Activated CD4-positive, CD25-positive, alpha-beta regulatory T cell treated with anti-CD3 and anti-CD28 coated beads, Interleukin-2, amount 50 U/mL, for 72 hours (primary cell): ENCODE results near the gene DNAH10.

Source experiments
- DNase-seq: peaks from one replicate; pipeline ENCODE4 v3.0.0; 2021

The DNAH10 gene

DNA sequence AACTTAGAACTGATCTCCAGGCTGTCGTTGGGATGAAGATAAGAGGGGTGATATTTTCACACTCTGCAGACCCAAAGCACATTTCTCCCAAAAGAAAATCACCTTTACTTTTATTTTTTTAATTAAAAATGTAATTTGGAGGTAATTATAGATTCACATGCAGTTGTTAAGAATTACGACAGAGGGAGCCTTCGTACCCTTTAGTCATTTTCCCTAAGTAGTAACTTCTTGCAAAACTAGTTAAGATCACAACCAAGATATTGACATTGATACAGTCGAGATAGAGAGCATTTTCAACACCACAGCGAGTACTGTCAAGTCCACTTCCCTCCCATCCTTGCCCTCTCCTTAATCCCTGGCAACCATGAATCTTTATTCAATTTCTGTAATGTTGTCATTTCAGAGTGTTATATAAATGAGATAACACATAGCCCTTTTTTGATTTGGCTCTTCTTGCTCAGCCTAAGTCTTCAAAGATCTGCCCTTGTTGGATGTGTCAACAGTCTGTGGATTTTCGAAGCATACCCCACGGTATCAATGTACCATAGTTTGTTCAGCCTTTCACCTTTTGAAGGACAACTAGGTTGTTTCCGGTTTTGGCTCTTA lies 39.6 kb downstream of the DNAH10 start:
- DNase-seq: no peak

DNA sequence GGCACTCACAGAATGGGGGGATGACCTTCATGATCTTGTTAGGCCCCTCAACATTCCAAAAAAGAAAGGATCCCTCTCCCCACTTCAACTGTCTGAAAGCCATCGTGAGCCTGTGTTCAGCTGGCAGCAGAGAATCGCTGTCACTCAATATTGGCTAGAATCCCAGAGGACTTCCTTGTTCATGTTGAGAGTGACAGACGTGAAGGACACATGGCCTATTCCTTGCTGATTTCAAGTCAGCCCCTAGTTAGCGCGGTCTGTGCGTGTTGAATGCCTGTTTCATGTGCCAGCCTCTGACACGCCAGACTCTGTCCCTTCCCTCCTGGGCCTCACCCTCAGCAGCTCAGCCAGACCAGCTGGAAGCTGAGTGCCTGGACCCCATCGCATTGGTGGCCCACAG lies 43.1 kb downstream of the DNAH10 start:
- no peak for DNase-seq

DNA sequence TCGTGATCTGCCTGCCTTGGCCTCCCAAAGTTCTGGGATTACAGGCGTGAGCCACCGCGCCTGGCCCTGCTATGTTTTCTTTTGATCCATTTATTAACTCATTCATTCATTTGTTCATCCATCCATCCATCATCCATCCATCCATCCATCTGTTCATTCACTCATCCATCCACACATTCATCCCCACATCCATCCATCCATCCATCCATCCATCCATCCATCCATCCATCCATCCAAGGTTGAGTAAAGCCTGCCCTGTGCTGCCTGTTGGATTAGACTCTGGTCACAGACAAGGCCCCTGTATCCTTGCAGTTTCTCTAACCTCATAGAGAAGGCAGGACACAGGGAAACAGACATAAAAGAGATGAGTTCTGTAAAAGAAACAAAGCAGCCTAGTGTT lies 44.9 kb downstream of the DNAH10 start:
- no peak for DNase-seq

GRCh38 chr12:123807670-123808069 lies 45.6 kb downstream of the DNAH10 start:
- no peak for DNase-seq

DNA sequence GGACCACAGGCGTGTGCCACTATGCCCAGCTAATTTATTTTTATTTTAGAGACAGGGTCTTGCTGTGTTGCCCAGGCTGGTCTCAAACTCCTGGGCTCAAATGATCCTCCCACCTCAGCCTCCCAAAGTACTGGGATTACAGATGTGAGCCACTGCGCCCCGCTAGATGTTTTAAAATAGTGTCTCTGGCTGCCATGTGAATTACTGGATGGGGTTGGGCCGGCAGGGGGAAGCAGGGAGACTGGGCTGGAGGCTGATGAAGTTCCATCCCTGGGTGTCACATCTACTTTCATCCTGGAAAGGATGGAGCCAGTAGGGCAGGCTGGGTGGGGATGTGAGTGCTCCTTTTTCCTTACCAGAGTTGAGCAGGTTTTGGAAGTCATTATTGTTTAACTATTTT lies 46.1 kb downstream of the DNAH10 start:
- DNase-seq: no peak

GRCh38 chr12:123813349-123813748 lies 51.2 kb downstream of the DNAH10 start:
- no peak for DNase-seq

DNA sequence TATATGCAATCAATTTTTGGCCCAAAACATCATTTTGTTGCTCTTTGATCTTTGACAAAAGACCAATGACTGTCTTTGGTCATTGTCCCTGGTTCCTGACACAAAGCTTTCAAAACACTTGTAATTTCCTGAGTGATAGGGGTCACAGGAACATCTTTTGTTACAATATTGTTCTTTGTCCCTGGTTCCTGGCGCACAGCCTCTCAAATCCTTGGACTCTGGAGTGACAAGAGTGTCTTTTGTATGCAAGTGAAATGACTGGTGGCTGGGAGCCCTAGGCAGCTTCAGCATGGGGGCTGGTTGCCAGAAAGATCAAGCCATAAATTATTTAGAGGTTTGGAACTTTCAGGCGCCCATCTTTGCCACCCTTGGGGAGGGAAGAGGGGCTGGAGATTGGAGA lies 53.9 kb downstream of the DNAH10 start:
- no peak for DNase-seq

- no peak for DNase-seq
Observed at GRCh38 chr12:123816896-123817537, 54.9 kb downstream of the DNAH10 start.

DNA sequence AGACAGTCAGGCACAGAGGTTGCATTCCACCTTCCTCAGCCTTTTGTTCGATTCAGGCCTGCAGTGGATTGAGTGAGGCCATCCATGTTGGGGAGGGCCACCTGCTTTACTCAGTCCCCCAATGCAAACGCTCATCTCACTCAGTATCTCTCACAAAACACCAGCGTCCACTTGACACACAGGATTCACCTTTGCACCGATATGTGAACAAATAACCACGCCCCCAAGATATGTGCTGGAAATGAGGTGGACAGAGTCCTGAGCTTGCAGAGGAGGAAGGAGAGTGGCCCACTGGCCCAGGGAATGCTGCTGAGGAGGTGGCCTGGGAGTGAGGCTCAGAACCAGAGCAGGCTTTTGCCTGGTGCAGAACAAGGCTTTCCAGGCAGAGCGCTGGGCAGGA lies 60.7 kb downstream of the DNAH10 start:
- no peak for DNase-seq

DNA sequence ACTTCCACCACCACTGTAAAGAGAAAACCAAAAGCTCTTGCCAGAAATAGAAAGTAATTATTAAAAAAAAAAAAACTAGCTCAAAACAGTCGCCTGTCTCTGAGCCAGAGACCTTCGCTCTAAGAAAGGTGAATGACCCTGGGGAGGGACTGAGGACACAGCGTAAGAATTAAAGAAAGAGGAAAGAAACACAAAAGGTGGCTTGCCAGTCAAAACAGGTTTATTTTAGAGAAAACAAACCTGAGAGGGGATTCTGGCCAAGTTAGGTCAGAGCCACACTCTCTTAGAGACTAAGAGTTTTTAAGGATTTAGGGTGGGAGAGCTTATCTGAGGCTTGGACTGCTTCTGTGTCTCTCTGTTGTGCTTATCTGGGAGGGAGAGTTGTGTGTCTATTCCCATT lies 66.0 kb downstream of the DNAH10 start:
- no peak for DNase-seq

DNA sequence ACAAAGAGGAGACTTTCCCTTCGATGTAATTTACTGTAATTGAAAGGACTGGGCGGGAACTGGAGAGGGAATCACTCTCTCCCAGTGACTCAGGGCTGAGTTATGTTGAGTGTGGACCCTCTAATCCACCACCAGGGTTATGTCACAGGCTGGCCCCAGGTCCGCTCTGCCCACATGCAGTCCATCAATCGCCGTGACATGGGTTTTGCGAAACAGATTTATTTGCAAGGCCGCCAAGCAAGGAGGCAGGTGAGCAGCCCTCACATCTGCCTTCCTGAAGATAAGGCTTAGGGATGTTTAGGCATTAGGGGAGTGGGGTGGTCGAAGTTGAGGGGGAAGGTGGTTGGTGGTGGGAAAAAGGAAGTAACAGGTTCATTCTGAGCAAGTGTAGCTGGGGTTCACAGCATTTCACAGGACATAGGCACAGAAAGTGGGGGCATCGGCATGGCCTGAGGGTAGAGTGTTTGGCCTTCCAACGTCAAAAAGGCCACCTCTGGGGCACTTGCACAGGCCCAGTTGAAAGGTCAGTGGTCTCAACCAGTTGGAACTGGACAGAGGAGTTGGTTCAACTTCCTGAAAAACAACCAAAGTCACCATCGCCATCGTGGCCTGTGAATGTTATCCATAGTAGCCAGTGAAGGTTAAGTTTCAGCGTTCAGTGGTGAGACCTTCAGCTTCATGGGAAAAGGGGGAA lies 66.9 kb downstream of the DNAH10 start:
- DNase-seq: no peak

DNA sequence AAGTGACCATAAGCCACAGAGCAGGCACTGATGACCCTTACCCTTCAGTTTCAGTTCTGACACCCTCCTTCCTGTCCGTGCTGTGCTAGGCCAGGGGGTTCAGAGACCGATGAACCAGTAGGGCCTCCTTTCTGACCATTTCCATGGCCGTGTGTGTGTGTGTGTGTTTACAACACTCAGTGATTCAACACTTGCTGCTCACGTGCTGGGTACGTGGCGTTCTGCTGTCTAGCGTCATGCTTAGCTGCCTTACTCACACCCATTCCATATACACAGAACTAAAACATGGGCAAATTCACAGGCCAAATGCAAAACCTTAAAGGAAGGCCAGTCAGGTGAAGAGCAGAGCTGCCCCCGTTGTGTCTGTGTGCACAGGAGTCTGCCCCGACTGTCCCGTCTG lies 67.5 kb downstream of the DNAH10 start:
- DNase-seq: no peak

DNA sequence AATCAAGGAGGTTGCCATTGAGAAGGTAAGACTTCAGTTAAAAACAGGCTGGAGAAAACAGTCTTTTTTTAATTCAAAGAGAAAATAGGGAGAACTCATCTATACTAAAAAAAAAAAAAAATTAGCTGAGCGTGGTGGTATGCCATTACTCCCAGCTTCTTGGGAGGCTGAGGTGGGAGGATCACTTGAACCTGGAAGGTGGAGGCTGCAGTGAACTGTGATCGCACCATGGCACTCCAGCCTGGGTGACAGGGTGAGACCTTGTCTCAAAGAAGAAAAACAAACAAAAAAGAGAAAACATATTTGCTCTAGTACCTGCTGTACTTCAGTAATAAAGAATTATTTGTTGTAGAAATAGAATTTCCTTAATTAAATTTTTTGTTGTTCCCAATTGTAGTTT lies 68.6 kb downstream of the DNAH10 start:
- DNase-seq: no peak

DNA sequence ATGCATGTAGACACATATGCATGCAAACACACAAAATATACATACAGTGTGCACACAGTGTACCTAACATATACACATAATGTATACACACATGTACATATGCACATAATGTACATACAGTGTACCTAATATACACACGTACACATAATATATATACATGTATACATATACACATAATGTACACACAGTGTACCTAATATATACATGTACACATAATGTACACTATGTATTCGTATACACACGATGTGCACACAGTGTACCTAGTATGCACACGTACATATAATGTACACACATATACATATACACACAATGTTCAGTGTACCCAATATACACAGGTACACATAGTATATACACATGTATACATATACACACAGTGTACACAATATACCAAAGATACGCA lies 70.0 kb downstream of the DNAH10 start:
- DNase-seq: no peak

GRCh38 chr12:123833830-123834229 lies 71.7 kb downstream of the DNAH10 start:
- no peak for DNase-seq

DNA sequence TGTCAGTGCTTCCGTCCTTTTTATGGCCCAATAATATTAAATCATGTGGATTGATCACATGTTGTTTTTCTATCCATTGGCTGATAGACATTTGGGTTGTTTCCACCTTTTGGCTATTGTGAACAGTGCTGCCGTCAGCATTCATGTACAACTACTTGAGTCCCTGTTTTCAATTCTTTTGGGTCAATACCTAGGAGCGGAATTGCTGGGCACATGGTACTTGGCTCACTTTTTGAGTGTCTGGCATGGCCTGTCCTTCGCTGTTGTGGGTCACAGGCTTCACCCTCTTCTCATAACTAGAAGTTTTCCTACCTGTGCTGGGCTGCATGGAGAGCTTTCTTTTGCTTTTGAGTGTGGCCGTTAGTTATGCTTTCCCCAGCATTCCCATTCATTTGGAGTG lies 72.7 kb downstream of the DNAH10 start:
- DNase-seq: no peak

DNA sequence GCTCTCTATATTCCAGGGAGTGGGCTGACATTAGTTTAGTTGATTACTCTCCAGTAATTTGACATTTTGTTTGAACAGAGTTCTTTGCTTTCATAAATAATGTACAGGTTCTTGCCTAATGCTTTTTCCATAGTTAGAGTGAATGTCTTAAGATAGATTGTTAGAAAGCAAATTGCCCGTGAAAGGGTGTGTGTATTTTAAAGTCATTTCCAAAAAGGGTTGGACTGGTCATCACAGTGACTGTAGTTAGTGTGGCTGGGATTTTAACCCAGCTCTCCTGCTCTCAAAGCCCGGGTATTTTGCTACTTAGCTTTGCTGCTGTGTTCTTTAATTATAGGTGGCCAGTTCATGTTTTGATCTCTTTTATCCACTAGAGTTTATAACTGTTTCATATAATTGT lies 74.2 kb downstream of the DNAH10 start:
- DNase-seq: no peak

- DNase-seq: no peak
Observed at GRCh38 chr12:123839826-123840225, 77.7 kb downstream of the DNAH10 start.

DNA sequence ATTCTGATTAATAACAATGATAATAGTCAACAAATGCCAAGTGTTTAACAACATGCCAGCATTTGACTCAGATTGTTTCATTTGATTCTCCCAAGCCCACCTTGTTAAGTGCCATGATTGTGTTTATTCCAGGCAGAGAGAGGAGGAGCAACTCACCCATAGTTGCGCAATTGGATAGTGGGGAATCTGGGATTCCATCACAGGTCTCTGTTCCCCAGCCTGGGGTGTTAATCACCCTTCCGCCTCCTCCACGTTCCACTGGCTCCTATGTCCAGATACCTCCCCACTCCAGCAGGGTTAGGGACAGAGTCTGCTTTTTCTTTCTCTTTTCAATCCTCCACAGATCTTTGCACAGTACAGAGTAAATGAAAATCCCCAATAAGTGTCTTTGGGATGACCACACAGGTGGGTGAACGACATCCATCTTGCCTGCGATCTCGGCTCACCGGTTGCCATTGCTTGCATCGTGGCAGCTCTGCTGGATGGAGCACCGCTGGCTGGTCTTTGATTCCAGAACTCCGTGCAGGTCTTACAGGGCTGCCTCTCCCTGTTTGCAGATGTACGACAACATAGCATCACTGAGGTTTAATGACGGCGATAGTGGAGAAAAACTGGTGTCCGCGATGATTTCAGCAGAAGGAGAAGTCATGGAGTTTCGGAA lies 78.8 kb downstream of the DNAH10 start:
- no peak for DNase-seq

DNA sequence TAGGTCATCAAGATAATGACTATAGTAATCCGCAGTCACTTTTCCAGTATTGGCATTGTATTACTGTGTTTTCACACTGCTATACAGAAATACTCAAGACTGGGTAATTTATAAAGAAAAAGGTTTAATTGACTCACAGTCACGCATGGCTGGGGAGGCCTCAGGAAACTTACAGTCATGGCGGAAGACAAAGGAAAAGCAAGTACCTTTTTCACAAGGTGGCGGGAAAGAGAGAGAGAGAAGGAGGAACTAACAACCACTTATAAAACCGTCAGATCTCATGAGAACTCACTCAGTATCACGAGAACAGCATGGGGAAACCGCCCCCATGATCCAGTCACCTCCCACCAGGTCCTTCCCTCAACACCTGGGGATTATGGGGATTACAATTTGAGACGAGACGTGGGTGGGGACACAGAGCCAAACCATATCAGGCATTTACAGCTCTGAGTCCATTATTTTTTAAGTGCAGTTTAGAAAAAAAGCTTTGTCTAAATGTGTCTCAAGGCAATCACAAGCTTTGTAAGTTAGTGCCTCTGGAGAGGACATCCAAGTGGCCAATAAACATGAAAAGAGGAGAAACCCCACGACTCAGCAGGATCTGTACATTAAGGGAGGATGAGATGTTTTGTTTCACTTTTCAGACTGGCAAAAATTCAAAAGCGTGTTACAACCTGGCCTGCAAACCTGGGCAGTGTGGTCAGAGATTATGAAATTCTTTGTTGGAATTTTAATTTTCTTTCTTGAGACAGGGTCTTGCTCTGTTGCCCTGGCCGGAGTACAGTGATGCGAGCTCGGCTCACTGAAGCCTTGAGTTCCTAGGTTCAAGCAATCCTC lies 82.0 kb downstream of the DNAH10 start:
- no peak for DNase-seq

DNA sequence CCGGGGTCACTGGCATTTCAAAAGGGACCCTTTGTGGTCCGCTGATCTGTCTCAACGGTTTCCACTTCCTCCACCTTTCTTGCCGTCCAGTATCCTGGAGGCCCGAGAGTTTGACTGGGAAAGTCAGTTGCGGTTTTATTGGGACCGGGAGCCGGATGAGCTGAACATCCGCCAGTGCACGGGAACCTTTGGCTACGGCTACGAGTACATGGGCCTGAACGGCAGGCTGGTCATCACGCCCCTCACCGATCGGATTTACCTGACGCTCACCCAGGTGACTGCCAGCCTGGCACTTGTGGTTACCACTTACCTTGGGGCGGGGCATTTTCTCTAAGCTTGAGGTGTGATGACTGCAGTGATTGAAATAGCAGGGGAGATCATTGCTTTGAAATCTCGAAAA lies 83.8 kb downstream of the DNAH10 start:
- DNase-seq: no peak

DNA sequence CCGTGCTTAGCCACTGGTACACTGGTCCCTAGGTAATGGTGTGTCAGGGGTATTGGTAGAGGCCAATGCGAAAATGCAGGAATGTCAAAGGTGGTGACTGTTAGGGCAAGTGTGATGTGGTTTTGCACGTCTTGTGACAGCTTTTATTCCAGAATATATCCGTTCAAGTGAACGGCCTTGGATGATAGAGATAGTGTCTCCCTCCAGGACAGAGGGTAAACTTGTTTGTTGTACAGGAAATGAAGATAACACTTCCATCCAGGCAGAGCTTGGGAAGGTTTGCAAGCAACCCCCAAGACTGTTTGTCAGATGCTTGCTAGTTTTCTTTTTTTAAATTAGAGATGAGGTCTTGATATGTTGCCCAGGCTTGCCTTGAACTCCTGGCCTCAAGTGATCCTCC lies 84.2 kb downstream of the DNAH10 start:
- DNase-seq: no peak

DNA sequence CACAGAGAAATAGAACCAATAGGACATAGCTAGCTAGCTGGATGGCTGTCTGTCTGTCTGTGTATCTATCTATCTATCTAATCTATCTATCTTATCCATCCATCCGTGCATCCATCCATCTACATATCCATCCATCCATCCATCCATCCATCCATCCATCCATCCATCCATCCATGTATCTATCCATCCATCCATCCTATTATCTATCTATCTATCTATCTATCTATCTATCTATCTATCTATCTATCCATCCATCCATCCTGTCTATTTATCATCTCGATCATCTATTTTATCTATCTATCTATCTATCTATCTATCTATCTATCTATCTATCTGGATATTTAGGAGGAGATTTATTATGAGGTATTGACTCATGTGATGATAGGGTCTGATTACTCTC lies 84.9 kb downstream of the DNAH10 start:
- DNase-seq: no peak
